Loucy (cell line): ENCODE data around the gene STMN3.

ENCODE experiments used
- CTCF ChIP-seq: fragments of 200-600 bp; sonication (generic); conservative IDR thresholded peaks from 2 replicates; pipeline ENCODE4 v1.5.1; 2014; ENCODE audit warnings: mild to moderate bottlenecking, antibody characterized with exemption, low read length
- EZH2phosphoT487 ChIP-seq: fragments of 200-600 bp; IDR thresholded peaks from 2 replicates; pipeline ENCODE4 v1.6.1; 2018; ENCODE audit warnings: antibody characterized with exemption, mild to moderate bottlenecking, moderate library complexity, borderline replicate concordance

GRCh38 chr20:63680857-63681608, 27.8 kb upstream of the STMN3 start:
- TF ChIP-seq CTCF, result no peak
- TF ChIP-seq EZH2phosphoT487, result no peak
